ENCODE results near the gene CREB3. TPM values are rescaled to one million over a fixed set of nuclear protein-coding genes. Genes with fewer than 3 reads are reported as not detected.

Gene CREB3
- total RNA-seq, 1 experiment from 2014 or later: 170 TPM

- no peak for DNase-seq
- Histone ChIP-seq H3K27me3 (peaks cover 9% of the 10 kb centered on the region), H3K9me3 (no peaks in the 10 kb centered on the region), H3K36me3 (no peaks in the 10 kb centered on the region), H3K4me3 (no peak overlapping the region)
Measured at GRCh38 chr9:35774907-35775635, 42.6 kb downstream of the CREB3 start.

- H3K9me3 ChIP-seq: no peaks in the 10 kb centered on the region
- no peak overlapping the region for H3K4me3 ChIP-seq
- no peak for DNase-seq
- no peaks in the 10 kb centered on the region for H3K36me3 ChIP-seq
- H3K27me3 ChIP-seq: peaks cover 17% of the 10 kb centered on the region
Measured at GRCh38 chr9:35776018-35776417, 43.6 kb downstream of the CREB3 start.

- Histone ChIP-seq H3K4me3 (no peak overlapping the region), H3K9me3 (no peaks in the 10 kb centered on the region), H3K27me3 (peaks cover 20% of the 10 kb centered on the region), H3K36me3 (no peaks in the 10 kb centered on the region)
- DNase-seq: no peak
Measured at GRCh38 chr9:35778496-35778895, 46.0 kb downstream of the CREB3 start.

GRCh38 chr9:35781066-35781465 is 48.6 kb downstream of the CREB3 start:
- Histone ChIP-seq H3K4me3 (no peak overlapping the region), H3K9me3 (no peaks in the 10 kb centered on the region), H3K27me3 (peaks cover 20% of the 10 kb centered on the region), H3K36me3 (no peaks in the 10 kb centered on the region)
- DNase-seq: no peak

GRCh38 chr9:35783418-35783817 is 51.0 kb downstream of the CREB3 start:
- DNase-seq: no peak

More at GRCh38 chr9:35783418-35783817, 51.0 kb downstream of the CREB3 start:
- no peaks in the 10 kb centered on the region for H3K36me3 ChIP-seq
- H3K4me3 ChIP-seq: no peak overlapping the region
- H3K27me3 ChIP-seq: peaks cover 20% of the 10 kb centered on the region
- H3K9me3 ChIP-seq: no peaks in the 10 kb centered on the region

Other genes with a start within 250 kb of the CREB3 start
- 27.2 and 40.5 TPM in 2 replicates for gene RUSC2, start 242.6 kb upstream of the CREB3 start, total RNA-seq (2014; rRNA removed; shearing (Covaris generic); ENCODE audit: low replicate concordance)
- gene TESK1, start 127.4 kb upstream of the CREB3 start, total RNA-seq (2014; rRNA removed; shearing (Covaris generic); ENCODE audit: low replicate concordance): 17.4 and 21.5 TPM in 2 replicates
- 0.47 and 0.86 TPM in 2 replicates for gene CD72, start 114.3 kb upstream of the CREB3 start, total RNA-seq (2014; rRNA removed; shearing (Covaris generic); ENCODE audit: low replicate concordance)
- gene SIT1, start 81.7 kb upstream of the CREB3 start, total RNA-seq (2014; rRNA removed; shearing (Covaris generic); ENCODE audit: low replicate concordance): 1.4 and 4.0 TPM in 2 replicates
- gene RMRP, start 74.6 kb upstream of the CREB3 start, total RNA-seq (2014; rRNA removed; shearing (Covaris generic); ENCODE audit: low replicate concordance): 8,012 and 15,182 TPM in 2 replicates
- 72.4 and 84.4 TPM in 2 replicates for gene CCDC107, start 74.4 kb upstream of the CREB3 start, total RNA-seq (2014; rRNA removed; shearing (Covaris generic); ENCODE audit: low replicate concordance)
- 15.5 and 35.6 TPM in 2 replicates for gene ARHGEF39, start 67.5 kb upstream of the CREB3 start, total RNA-seq (2014; rRNA removed; shearing (Covaris generic); ENCODE audit: low replicate concordance)
- gene CA9, start 58.7 kb upstream of the CREB3 start, total RNA-seq (2014; rRNA removed; shearing (Covaris generic); ENCODE audit: low replicate concordance): 0.40 TPM in 1 of 2 replicates, not detected in the other
- gene TPM2, start 42.7 kb upstream of the CREB3 start, total RNA-seq (2014; rRNA removed; shearing (Covaris generic); ENCODE audit: low replicate concordance): 2,986 and 3,667 TPM in 2 replicates
- 453 and 652 TPM in 2 replicates for gene TLN1, start 471 bp upstream of the CREB3 start, total RNA-seq (2014; rRNA removed; shearing (Covaris generic); ENCODE audit: low replicate concordance)
- gene GBA2, start 16.6 kb downstream of the CREB3 start, total RNA-seq (2014; rRNA removed; shearing (Covaris generic); ENCODE audit: low replicate concordance): 32.7 and 58.6 TPM in 2 replicates
- gene RGP1, start 16.6 kb downstream of the CREB3 start, total RNA-seq (2014; rRNA removed; shearing (Covaris generic); ENCODE audit: low replicate concordance): 25.9 and 33.7 TPM in 2 replicates
- gene MSMP, start 21.6 kb downstream of the CREB3 start, total RNA-seq (2014; rRNA removed; shearing (Covaris generic); ENCODE audit: low replicate concordance): not detected in 2 replicates
- gene NPR2, start 58.9 kb downstream of the CREB3 start, total RNA-seq (2014; rRNA removed; shearing (Covaris generic); ENCODE audit: low replicate concordance): 32.5 and 42.0 TPM in 2 replicates
- 2.4 TPM in 1 of 2 replicates, not detected in the other for gene SPAG8, start 79.6 kb downstream of the CREB3 start, total RNA-seq (2014; rRNA removed; shearing (Covaris generic); ENCODE audit: low replicate concordance)
- gene HINT2, start 82.4 kb downstream of the CREB3 start, total RNA-seq (2014; rRNA removed; shearing (Covaris generic); ENCODE audit: low replicate concordance): 67.7 and 120 TPM in 2 replicates
- gene FAM221B, start 96.1 kb downstream of the CREB3 start, total RNA-seq (2014; rRNA removed; shearing (Covaris generic); ENCODE audit: low replicate concordance): not detected in 2 replicates
- gene TMEM8B, start 96.6 kb downstream of the CREB3 start, total RNA-seq (2014; rRNA removed; shearing (Covaris generic); ENCODE audit: low replicate concordance): 2.7 and 3.6 TPM in 2 replicates
- not detected in 2 replicates for gene OR13J1, start 137.7 kb downstream of the CREB3 start, total RNA-seq (2014; rRNA removed; shearing (Covaris generic); ENCODE audit: low replicate concordance)
- gene HRCT1, start 173.5 kb downstream of the CREB3 start, total RNA-seq (2014; rRNA removed; shearing (Covaris generic); ENCODE audit: low replicate concordance): 95.0 and 617 TPM in 2 replicates
- 12.2 and 25.0 TPM in 2 replicates for gene SPAAR, start 176.8 kb downstream of the CREB3 start, total RNA-seq (2014; rRNA removed; shearing (Covaris generic); ENCODE audit: low replicate concordance)
- gene OR2S2, start 225.5 kb downstream of the CREB3 start, total RNA-seq (2014; rRNA removed; shearing (Covaris generic); ENCODE audit: low replicate concordance): not detected in 2 replicates

Measured in MG63 (cell line).